OCI-LY3 (cell line): ENCODE results near the gene RSBN1.

Experiments used
- H2AFZ ChIP-seq: fragments of 200-600, 300-600 bp; shearing (Covaris generic); 2 replicates; pipeline ENCODE4 v1.6.0; 2014; ENCODE audit warnings: antibody characterized with exemption, low read depth, low read length
- H3K27ac ChIP-seq: fragments of 200-600, 300-600 bp; sonication (generic); 2 replicates; pipeline ENCODE4 v1.5.1; 2014; ENCODE audit warnings: mild to moderate bottlenecking, low read length, moderate library complexity, mixed read lengths
- H3K27me3 ChIP-seq: fragments of 200-600, 300-600 bp; sonication (generic); 2 replicates; pipeline ENCODE4 v1.6.1; 2014; ENCODE audit warnings: low read depth, low read length, mixed read lengths
- H3K36me3 ChIP-seq: fragments of 200-600, 300-600 bp; sonication (generic); replicated peaks from 2 replicates; pipeline ENCODE3; 2014; ENCODE audit warnings: low read depth, low read length, mixed read lengths
- H3K4me1 ChIP-seq: fragments of 300-600, 200-600 bp; sonication (generic); 2 replicates; pipeline ENCODE4 v1.6.1; 2014; ENCODE audit warnings: low read length, mixed read lengths
- H3K4me2 ChIP-seq: fragments of 200-600, 300-600 bp; sonication (generic); 2 replicates; pipeline ENCODE4 v1.6.1; 2014; ENCODE audit warnings: low read length, mixed read lengths
- H3K4me3 ChIP-seq: fragments of 300-600, 200-600 bp; sonication (generic); 2 replicates; pipeline ENCODE4 v1.5.1; 2014; ENCODE audit warnings: antibody characterized with exemption, mild to moderate bottlenecking, low read length, moderate library complexity
- H3K79me2 ChIP-seq: fragments of 300-600, 200-600 bp; shearing (Covaris generic); 2 replicates; pipeline ENCODE4 v1.6.1; 2014; ENCODE audit warnings: mild to moderate bottlenecking, low read length, mixed read lengths
- H3K9ac ChIP-seq: fragments of 300-600, 200-600 bp; shearing (Covaris generic); 2 replicates; pipeline ENCODE4 v1.6.0; 2014; ENCODE audit warnings: mild to moderate bottlenecking, low read length, moderate library complexity
- H3K9me3 ChIP-seq: fragments of 200-600, 300-600 bp; shearing (Covaris generic); 2 replicates; pipeline ENCODE4 v1.6.1; 2014; ENCODE audit warnings: low read length, mixed read lengths; ENCODE audit not compliant: insufficient read depth
- H4K20me1 ChIP-seq: fragments of 200-600, 300-600 bp; sonication (generic); 2 replicates; pipeline ENCODE4 v1.6.1; 2016; ENCODE audit warnings: low read length, mixed read lengths; ENCODE audit not compliant: insufficient read depth
- CTCF ChIP-seq: fragments of 200-600, 300-600 bp; sonication (generic); IDR thresholded peaks from 2 replicates; pipeline ENCODE4 v1.5.1; 2014; ENCODE audit warnings: antibody characterized with exemption, low read length, low read depth
- EZH2phosphoT487 ChIP-seq: fragments of 200-600 bp; shearing (Covaris generic); IDR thresholded peaks from 2 replicates; pipeline ENCODE4 v1.6.1; 2018; ENCODE audit warnings: antibody characterized with exemption, mixed run types, low read depth

RSBN1 gene

GRCh38 chr1:113834716-113835115 is 22.4 kb upstream of the RSBN1 start:
- H3K27me3 ChIP-seq, result no peaks in the 10 kb centered on the region
- H3K9ac ChIP-seq, result no peak overlapping the region
- no peaks in the 10 kb centered on the region for H3K36me3 ChIP-seq
- no peaks in the 10 kb centered on the region for H4K20me1 ChIP-seq
- no peak overlapping the region for H3K27ac ChIP-seq
- no peak overlapping the region for H3K4me2 ChIP-seq
- TF ChIP-seq EZH2phosphoT487 (no peak), CTCF (no peak)
- no peak overlapping the region for H2AFZ ChIP-seq
- no peaks in the 10 kb centered on the region for H3K79me2 ChIP-seq
- no peak overlapping the region for H3K4me3 ChIP-seq
- H3K9me3 ChIP-seq, result no peaks in the 10 kb centered on the region
- H3K4me1 ChIP-seq, result no peaks in the 10 kb centered on the region

- no peaks in the 10 kb centered on the region for H3K9me3 ChIP-seq
- no peak overlapping the region for H3K9ac ChIP-seq
- no peak overlapping the region for H3K4me3 ChIP-seq
- TF ChIP-seq EZH2phosphoT487 (no peak), CTCF (no peak)
- H3K79me2 ChIP-seq, result no peaks in the 10 kb centered on the region
- H4K20me1 ChIP-seq, result no peaks in the 10 kb centered on the region
- no peaks in the 10 kb centered on the region for H3K36me3 ChIP-seq
- no peak overlapping the region for H3K4me2 ChIP-seq
- H2AFZ ChIP-seq, result no peak overlapping the region
- H3K27ac ChIP-seq, result no peak overlapping the region
- no peaks in the 10 kb centered on the region for H3K4me1 ChIP-seq
- no peaks in the 10 kb centered on the region for H3K27me3 ChIP-seq
Measured at GRCh38 chr1:113830039-113830438, 17.8 kb upstream of the RSBN1 start.

- no peak overlapping the region for H3K27ac ChIP-seq
- H3K79me2 ChIP-seq, result no peaks in the 10 kb centered on the region
- H3K4me2 ChIP-seq, result no peak overlapping the region
- TF ChIP-seq CTCF (no peak), EZH2phosphoT487 (no peak)
- H3K36me3 ChIP-seq, result no peaks in the 10 kb centered on the region
- H4K20me1 ChIP-seq, result no peaks in the 10 kb centered on the region
- H3K4me3 ChIP-seq, result no peak overlapping the region
- H3K9ac ChIP-seq, result no peak overlapping the region
- no peaks in the 10 kb centered on the region for H3K27me3 ChIP-seq
- H3K4me1 ChIP-seq, result no peaks in the 10 kb centered on the region
- H2AFZ ChIP-seq, result no peak overlapping the region
- no peaks in the 10 kb centered on the region for H3K9me3 ChIP-seq
Measured at GRCh38 chr1:113821916-113822315, 9.6 kb upstream of the RSBN1 start.

- no peaks in the 10 kb centered on the region for H3K27me3 ChIP-seq
- no peaks in the 10 kb centered on the region for H3K9me3 ChIP-seq
- no peak overlapping the region for H3K4me3 ChIP-seq
- H3K27ac ChIP-seq, result no peak overlapping the region
- H3K9ac ChIP-seq, result no peak overlapping the region
- no peaks in the 10 kb centered on the region for H3K79me2 ChIP-seq
- no peaks in the 10 kb centered on the region for H3K4me1 ChIP-seq
- H3K4me2 ChIP-seq, result no peak overlapping the region
- no peak overlapping the region for H2AFZ ChIP-seq
- no peaks in the 10 kb centered on the region for H4K20me1 ChIP-seq
- TF ChIP-seq EZH2phosphoT487 (no peak), CTCF (no peak)
- H3K36me3 ChIP-seq, result no peaks in the 10 kb centered on the region
Measured at GRCh38 chr1:113818578-113818977, 6.3 kb upstream of the RSBN1 start.
